DOHH2 (cell line): ENCODE data around the gene BRAP.

Experiments
- H3F3A ChIP-seq: fragments of 200-600 bp; sonication (generic), shearing (Covaris generic); 2 replicates; pipeline ENCODE4 v1.6.0; 2016; ENCODE audit warnings: antibody characterized with exemption, mild to moderate bottlenecking; ENCODE audit not compliant: control insufficient read depth, insufficient read depth
- H3K27ac ChIP-seq: fragments of 200-600 bp; sonication (generic); 2 replicates; pipeline ENCODE4 v1.5.1; 2014; ENCODE audit warnings: low read depth, mild to moderate bottlenecking, low read length, moderate library complexity
- H3K27me3 ChIP-seq: fragments of 200-600 bp; sonication (generic); 2 replicates; pipeline ENCODE4 v1.6.1; 2014; ENCODE audit warnings: mild to moderate bottlenecking, low read length, mixed read lengths; ENCODE audit not compliant: control insufficient read depth
- H3K36me3 ChIP-seq: fragments of 200-600 bp; sonication (generic); 2 replicates; pipeline ENCODE4 v1.6.1; 2014; ENCODE audit warnings: mild to moderate bottlenecking, low read length, moderate library complexity, mixed read lengths; ENCODE audit not compliant: control insufficient read depth
- H3K4me1 ChIP-seq: fragments of 200-600 bp; sonication (generic); 2 replicates; pipeline ENCODE4 v1.6.1; 2014; ENCODE audit warnings: mild to moderate bottlenecking, low read length, mixed read lengths; ENCODE audit not compliant: control insufficient read depth
- H3K4me2 ChIP-seq: fragments of 200-600 bp; sonication (generic); 2 replicates; pipeline ENCODE4 v1.6.0; 2014; ENCODE audit warnings: mild to moderate bottlenecking, low read length, moderate library complexity
- H3K4me3 ChIP-seq: fragments of 200-600 bp; sonication (generic); 2 replicates; pipeline ENCODE4 v1.5.1; 2014; ENCODE audit warnings: mild to moderate bottlenecking, low read length, mixed read lengths
- H3K79me2 ChIP-seq: fragments of 200-600 bp; sonication (generic); 2 replicates; pipeline ENCODE4 v1.6.1; 2014; ENCODE audit warnings: mild to moderate bottlenecking, low read length, mixed read lengths; ENCODE audit not compliant: control insufficient read depth
- H3K9me2 ChIP-seq: fragments of 200-600 bp; sonication (generic); replicated peaks from 2 replicates; pipeline ENCODE4 v1.6.1; 2014; ENCODE audit warnings: mild to moderate bottlenecking, low read length, mixed read lengths; ENCODE audit not compliant: control insufficient read depth
- H3K9me3 ChIP-seq: fragments of 200-600 bp; sonication (generic); 2 replicates; pipeline ENCODE4 v1.6.1; 2014; ENCODE audit warnings: antibody characterized with exemption, low read length, mixed read lengths; ENCODE audit not compliant: control insufficient read depth, insufficient read depth
- H4K20me1 ChIP-seq: fragments of 200-600 bp; sonication (generic); 2 replicates; pipeline ENCODE4 v1.6.0; 2014; ENCODE audit warnings: low read depth, mild to moderate bottlenecking, antibody characterized with exemption, low read length, moderate library complexity; ENCODE audit not compliant: control insufficient read depth, insufficient read depth
- CTCF ChIP-seq: fragments of 200-600 bp; sonication (generic); IDR thresholded peaks from one replicate; pipeline ENCODE4 v1.5.1; 2014; ENCODE audit warnings: antibody characterized with exemption, mild to moderate bottlenecking, low read depth, low read length; ENCODE audit not compliant: poor library complexity, severe bottlenecking
- EZH2phosphoT487 ChIP-seq: fragments of 200-600 bp; sonication (generic); IDR thresholded peaks from 2 replicates; pipeline ENCODE4 v1.6.1; 2017; ENCODE audit warnings: borderline replicate concordance, mild to moderate bottlenecking, antibody characterized with exemption, low read length, moderate library complexity, mixed read lengths

BRAP gene

GRCh38 chr12:111715279-111715678 is 29.5 kb upstream of the BRAP start:
- Histone ChIP-seq H3F3A (0 out of 2 replicates have a peak, but pooled peaks cover 3% of the 10 kb centered on the region), H3K4me1 (no peaks in the 10 kb centered on the region), H3K4me2 (no peak overlapping the region), H3K27me3 (no peaks in the 10 kb centered on the region), H3K9me2 (no peaks in the 10 kb centered on the region), H4K20me1 (no peaks in the 10 kb centered on the region), H3K27ac (no peak overlapping the region), H3K79me2 (no peaks in the 10 kb centered on the region), H3K9me3 (no peaks in the 10 kb centered on the region), H3K36me3 (peaks cover 48% of the 10 kb centered on the region), H3K4me3 (no peak overlapping the region)
- TF ChIP-seq CTCF (no peak), EZH2phosphoT487 (no peak)

- Histone ChIP-seq H3K27ac (no peak overlapping the region), H3K9me3 (no peaks in the 10 kb centered on the region)
Measured at GRCh38 chr12:111706145-111706544, 20.4 kb upstream of the BRAP start.

DNA sequence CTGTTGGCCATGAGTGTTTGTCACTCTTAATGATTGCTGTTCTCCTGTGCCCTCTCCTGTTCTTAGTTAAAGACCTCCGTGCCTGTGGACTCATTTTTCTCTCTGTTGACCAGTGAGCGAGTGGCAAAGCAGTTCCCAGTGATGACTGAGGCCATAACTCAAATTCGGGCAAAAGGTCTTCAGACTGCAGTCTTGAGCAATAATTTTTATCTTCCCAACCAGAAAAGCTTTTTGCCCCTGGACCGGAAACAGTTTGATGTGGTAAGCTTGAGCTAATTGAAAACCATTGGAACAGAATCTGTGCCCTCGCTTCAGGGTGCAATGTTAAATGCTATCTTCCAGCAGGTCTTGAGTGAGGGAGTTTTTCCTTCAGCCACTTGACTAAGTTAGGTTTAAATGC is 19.9 kb upstream of the BRAP start:
- TF ChIP-seq EZH2phosphoT487 (no peak), CTCF (no peak)
- H4K20me1 ChIP-seq = no peaks in the 10 kb centered on the region
- no peaks in the 10 kb centered on the region for H3K9me2 ChIP-seq
- no peaks in the 10 kb centered on the region for H3K79me2 ChIP-seq
- no peak overlapping the region for H3K27ac ChIP-seq
- H3K27me3 ChIP-seq = no peaks in the 10 kb centered on the region
- no peak overlapping the region for H3K4me2 ChIP-seq
- peaks cover 36% of the 10 kb centered on the region for H3K4me1 ChIP-seq
- H3K4me3 ChIP-seq = no peak overlapping the region
- H3K36me3 ChIP-seq = peaks cover 51% of the 10 kb centered on the region
- no peaks in the 10 kb centered on the region for H3K9me3 ChIP-seq
- peaks cover 9% of the 10 kb centered on the region for H3F3A ChIP-seq

More at GRCh38 chr12:111706145-111706544, 20.4 kb upstream of the BRAP start:
- H3K79me2 ChIP-seq = no peaks in the 10 kb centered on the region
- peaks cover 51% of the 10 kb centered on the region for H3K36me3 ChIP-seq
- peaks cover 5% of the 10 kb centered on the region for H3F3A ChIP-seq
- H3K4me2 ChIP-seq = no peak overlapping the region
- no peaks in the 10 kb centered on the region for H3K27me3 ChIP-seq
- H3K4me1 ChIP-seq = peaks cover 36% of the 10 kb centered on the region
- H4K20me1 ChIP-seq = no peaks in the 10 kb centered on the region
- no peaks in the 10 kb centered on the region for H3K9me2 ChIP-seq
- H3K4me3 ChIP-seq = no peak overlapping the region
- TF ChIP-seq CTCF (no peak), EZH2phosphoT487 (no peak)

GRCh38 chr12:111699962-111700361 is 14.2 kb upstream of the BRAP start:
- TF ChIP-seq CTCF = no peak
- TF ChIP-seq EZH2phosphoT487 = no peak
- peaks cover 9% of the 10 kb centered on the region for H3F3A ChIP-seq
- peaks cover 54% of the 10 kb centered on the region for H3K4me1 ChIP-seq
- no peak overlapping the region for H3K4me3 ChIP-seq
- H3K9me2 ChIP-seq = no peaks in the 10 kb centered on the region
- no peaks in the 10 kb centered on the region for H4K20me1 ChIP-seq
- H3K4me2 ChIP-seq = no peak overlapping the region
- H3K79me2 ChIP-seq = no peaks in the 10 kb centered on the region
- no peaks in the 10 kb centered on the region for H3K9me3 ChIP-seq
- H3K36me3 ChIP-seq = peaks cover 43% of the 10 kb centered on the region
- no peaks in the 10 kb centered on the region for H3K27me3 ChIP-seq
- no peak overlapping the region for H3K27ac ChIP-seq
